Bronchial epithelial cell (primary cell): ENCODE measurements around the gene DDAH1. TPM values are rescaled to one million over a fixed set of nuclear protein-coding genes. Genes with fewer than 3 reads are reported as not detected.

Experiments used
- DNase-seq: peaks from one replicate; pipeline ENCODE4 v3.0.0-alpha.2; 2010; ENCODE audit warnings: low read depth
- FAIRE-seq: peaks from 2 replicates; lab custom pipeline; 2011; peaks lifted over from hg19 to GRCh38; lab: Jason Lieb, UNC
- H3K27me3 ChIP-seq: 2 replicates; pipeline ENCODE4 v1.5.1; 2011; ENCODE audit warnings: low read length; ENCODE audit not compliant: control insufficient read depth, insufficient read depth
- H3K36me3 ChIP-seq: 2 replicates; pipeline ENCODE4 v1.5.1; 2011; ENCODE audit warnings: low read length; ENCODE audit not compliant: control insufficient read depth, insufficient read depth
- H3K4me3 ChIP-seq: 2 replicates; pipeline ENCODE4 v1.5.1; 2011; ENCODE audit warnings: mild to moderate bottlenecking, low read depth, low read length, control low read depth
- total RNA-seq: library from RNA; depleted of rRNA; stranded (reverse); fragments of >200 nt; gene quantifications from 2 replicates; pipeline ENCODE4 v1.2.1, GENCODE V29; 2014
- TF ChIP-seq, protein P1 (sequence below): IDR thresholded peaks from 2 replicates; pipeline ENCODE4 v1.5.1; 2011; ENCODE audit warnings: mild to moderate bottlenecking, moderate library complexity, low read length, control low read depth, inconsistent platforms; ENCODE audit not compliant: insufficient read depth, severe bottlenecking

The DDAH1 gene
- total RNA-seq, 1 donor from 2014 or later, result 1.6 TPM

- Histone ChIP-seq H3K4me3 (no peak overlapping the region), H3K36me3 (no peaks in the 10 kb centered on the region), H3K27me3 (no peaks in the 10 kb centered on the region)
- no peak for DNase-seq
- TF ChIP-seq, protein P1, sequence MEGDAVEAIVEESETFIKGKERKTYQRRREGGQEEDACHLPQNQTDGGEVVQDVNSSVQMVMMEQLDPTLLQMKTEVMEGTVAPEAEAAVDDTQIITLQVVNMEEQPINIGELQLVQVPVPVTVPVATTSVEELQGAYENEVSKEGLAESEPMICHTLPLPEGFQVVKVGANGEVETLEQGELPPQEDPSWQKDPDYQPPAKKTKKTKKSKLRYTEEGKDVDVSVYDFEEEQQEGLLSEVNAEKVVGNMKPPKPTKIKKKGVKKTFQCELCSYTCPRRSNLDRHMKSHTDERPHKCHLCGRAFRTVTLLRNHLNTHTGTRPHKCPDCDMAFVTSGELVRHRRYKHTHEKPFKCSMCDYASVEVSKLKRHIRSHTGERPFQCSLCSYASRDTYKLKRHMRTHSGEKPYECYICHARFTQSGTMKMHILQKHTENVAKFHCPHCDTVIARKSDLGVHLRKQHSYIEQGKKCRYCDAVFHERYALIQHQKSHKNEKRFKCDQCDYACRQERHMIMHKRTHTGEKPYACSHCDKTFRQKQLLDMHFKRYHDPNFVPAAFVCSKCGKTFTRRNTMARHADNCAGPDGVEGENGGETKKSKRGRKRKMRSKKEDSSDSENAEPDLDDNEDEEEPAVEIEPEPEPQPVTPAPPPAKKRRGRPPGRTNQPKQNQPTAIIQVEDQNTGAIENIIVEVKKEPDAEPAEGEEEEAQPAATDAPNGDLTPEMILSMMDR, result no peak
- FAIRE-seq, result no peak
Measured at GRCh38 chr1:85462931-85463649, 1.9 kb downstream of the DDAH1 start.

GRCh38 chr1:85461216-85461918, 3.6 kb downstream of the DDAH1 start:
- Histone ChIP-seq H3K27me3 (no peaks in the 10 kb centered on the region), H3K4me3 (no peak overlapping the region), H3K36me3 (no peaks in the 10 kb centered on the region)
- FAIRE-seq, result no peak
- TF ChIP-seq, protein P1, result no peak
- DNase-seq, result no peak

GRCh38 chr1:85460555-85461088, 4.3 kb downstream of the DDAH1 start:
- Histone ChIP-seq H3K36me3 (no peaks in the 10 kb centered on the region), H3K4me3 (no peak overlapping the region), H3K27me3 (no peaks in the 10 kb centered on the region)
- DNase-seq (peak; percentile 51), FAIRE-seq (no peak)
- TF ChIP-seq, protein P1, result no peak

DNA sequence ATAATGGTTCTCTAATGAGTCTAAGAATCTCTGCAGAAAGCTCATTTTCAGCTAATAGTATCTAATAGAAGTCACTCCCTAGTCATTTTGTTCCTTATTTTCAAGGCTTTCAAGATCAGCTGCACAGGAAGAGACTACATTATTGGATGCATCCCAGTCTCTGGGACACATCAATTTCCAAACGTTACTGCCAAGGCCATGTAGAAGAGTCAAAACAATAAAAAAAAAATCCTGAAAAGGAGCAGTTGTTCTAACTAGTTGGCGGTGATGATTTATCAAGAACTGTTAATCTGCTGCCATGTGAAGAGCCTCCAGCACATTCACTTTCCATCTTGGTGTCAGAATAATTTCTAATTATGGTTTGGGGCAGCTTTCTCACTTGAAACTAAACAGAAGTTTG, 5.7 kb downstream of the DDAH1 start:
- TF ChIP-seq, protein P1, result no peak
- H3K4me3 ChIP-seq, result no peak overlapping the region
- H3K27me3 ChIP-seq, result no peaks in the 10 kb centered on the region
- DNase-seq (no peak), FAIRE-seq (no peak)
- H3K36me3 ChIP-seq, result no peaks in the 10 kb centered on the region

- Histone ChIP-seq H3K27me3 (no peaks in the 10 kb centered on the region), H3K4me3 (no peak overlapping the region), H3K36me3 (no peaks in the 10 kb centered on the region)
- FAIRE-seq (peak; percentile 86), DNase-seq (no peak)
- TF ChIP-seq, protein P1, result no peak
Measured at GRCh38 chr1:85454214-85454613, 10.7 kb downstream of the DDAH1 start.
